Fibroblast of pulmonary artery (primary cell): ENCODE data around the gene IQGAP2.

ENCODE experiments used
- DNase-seq: peaks from one replicate; pipeline ENCODE4 v3.0.0-alpha.2; 2010; ENCODE audit warnings: low read depth
- H3K4me3 ChIP-seq: replicated peaks from 2 replicates; pipeline ENCODE4 v1.5.1; 2011; ENCODE audit warnings: low read depth, mild to moderate bottlenecking, control low read depth, low read length, moderate library complexity
- TF ChIP-seq, protein P1 (sequence below): IDR thresholded peaks from 2 replicates; pipeline ENCODE4 v1.5.1; 2011; ENCODE audit warnings: mild to moderate bottlenecking, control low read depth, low read length, inconsistent platforms; ENCODE audit errors: missing control alignments

IQGAP2 gene

DNA sequence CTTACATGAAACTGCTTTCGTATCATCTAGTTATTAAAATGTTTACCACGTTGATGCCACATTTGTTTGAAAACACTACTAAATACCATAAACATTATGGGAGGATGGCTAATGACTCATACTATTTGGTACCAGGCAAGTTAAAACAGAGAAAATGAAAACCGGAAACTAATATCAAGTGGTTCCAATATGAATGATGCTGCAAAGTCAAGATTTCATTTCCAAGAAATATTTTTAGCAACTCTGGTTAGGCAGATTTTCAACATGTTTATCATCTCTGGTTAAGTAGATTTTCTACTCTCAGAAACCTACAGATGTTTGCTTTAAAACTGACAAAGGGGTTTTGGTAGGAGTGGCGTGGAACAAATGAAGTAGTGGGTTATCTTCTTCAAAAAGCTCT is 307.9 kb downstream of the IQGAP2 start:
- DNase-seq: no peak
- TF ChIP-seq, protein P1, sequence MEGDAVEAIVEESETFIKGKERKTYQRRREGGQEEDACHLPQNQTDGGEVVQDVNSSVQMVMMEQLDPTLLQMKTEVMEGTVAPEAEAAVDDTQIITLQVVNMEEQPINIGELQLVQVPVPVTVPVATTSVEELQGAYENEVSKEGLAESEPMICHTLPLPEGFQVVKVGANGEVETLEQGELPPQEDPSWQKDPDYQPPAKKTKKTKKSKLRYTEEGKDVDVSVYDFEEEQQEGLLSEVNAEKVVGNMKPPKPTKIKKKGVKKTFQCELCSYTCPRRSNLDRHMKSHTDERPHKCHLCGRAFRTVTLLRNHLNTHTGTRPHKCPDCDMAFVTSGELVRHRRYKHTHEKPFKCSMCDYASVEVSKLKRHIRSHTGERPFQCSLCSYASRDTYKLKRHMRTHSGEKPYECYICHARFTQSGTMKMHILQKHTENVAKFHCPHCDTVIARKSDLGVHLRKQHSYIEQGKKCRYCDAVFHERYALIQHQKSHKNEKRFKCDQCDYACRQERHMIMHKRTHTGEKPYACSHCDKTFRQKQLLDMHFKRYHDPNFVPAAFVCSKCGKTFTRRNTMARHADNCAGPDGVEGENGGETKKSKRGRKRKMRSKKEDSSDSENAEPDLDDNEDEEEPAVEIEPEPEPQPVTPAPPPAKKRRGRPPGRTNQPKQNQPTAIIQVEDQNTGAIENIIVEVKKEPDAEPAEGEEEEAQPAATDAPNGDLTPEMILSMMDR: no peak
- no peak overlapping the region for H3K4me3 ChIP-seq

DNA sequence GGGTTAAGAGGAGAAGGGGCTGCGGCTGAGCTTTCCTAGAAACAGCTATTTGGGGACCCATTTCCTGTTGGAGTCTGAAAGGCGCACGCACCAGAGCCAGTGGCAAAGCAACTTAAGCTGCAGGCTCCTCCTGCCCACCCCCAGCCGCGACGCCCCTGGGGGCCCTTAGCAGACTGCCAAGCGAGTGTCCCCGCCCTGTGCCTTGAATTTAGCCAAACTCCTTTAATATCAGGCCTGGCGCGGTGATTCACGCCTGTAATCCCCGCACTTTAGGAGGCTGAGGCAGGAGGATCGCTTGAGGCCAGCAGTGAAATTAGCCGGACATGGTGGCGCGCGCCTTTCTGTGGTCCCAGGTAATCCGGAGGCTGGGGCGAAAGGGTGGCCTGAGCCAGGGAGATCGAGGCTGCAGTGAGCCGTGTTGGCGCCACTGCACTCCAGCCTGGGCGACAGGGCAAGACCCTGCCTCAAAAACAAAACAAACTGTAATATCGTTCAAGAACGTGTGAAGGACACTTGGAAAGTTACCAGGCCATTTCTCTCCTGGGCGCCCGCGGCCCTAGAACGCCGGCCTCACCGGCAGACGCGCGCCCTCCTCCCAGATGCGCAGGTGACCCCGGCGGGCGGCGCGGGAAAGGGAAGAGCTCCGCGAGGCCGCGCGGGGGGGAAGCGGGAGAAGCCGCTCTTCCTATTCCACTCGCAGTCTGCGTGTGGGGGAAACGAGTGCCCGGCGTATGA is 311.8 kb downstream of the IQGAP2 start:
- H3K4me3 ChIP-seq: peak overlapping the region; percentile 79
- TF ChIP-seq, protein P1: no peak
- DNase-seq: no peak

DNA sequence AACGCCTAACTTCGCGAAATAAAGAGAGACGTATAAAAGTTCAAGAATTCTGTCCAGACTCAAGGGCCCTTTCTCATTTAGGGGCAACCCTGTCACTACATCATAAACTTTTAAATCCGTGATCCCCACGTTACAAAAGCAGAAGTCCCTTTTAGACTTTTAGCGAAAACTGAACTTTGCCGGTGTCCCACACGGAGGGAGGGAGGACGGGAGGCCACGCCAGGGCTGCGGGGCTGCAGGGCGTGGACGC is 312.3 kb downstream of the IQGAP2 start:
- TF ChIP-seq, protein P1: no peak
- peak overlapping the region; percentile 79 for H3K4me3 ChIP-seq
- DNase-seq: no peak

DNA sequence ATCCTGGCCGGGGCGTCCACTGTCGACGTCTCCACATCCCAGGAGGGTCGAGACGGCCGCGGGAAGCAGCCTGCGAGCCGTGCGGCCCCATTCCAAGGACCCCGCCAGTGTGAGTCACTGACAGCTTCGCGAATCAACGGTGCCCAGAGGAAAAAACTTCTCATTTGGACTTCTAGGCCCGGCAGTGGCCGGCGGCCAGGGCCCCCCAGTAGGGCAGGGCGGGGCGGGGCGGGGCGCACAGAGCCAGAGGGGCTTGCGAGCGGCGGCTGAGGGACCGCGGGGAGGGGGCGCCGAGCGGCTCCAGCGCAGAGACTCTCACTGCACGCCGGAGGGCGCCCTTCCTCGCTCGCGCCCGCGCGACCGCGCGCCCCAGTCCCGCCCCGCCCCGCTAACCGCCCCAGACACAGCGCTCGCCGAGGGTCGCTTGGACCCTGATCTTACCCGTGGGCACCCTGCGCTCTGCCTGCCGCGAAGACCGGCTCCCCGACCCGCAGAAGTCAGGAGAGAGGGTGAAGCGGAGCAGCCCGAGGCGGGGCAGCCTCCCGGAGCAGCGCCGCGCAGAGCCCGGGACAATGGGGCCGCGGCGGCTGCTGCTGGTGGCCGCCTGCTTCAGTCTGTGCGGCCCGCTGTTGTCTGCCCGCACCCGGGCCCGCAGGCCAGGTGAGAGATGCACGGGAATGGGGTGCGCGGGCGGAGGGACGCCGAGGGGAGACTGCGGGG is 312.8 kb downstream of the IQGAP2 start, which contains the start of gene F2R:
TSS of gene F2R (plus strand) at position 391 of the 720 bp plus-strand sequence. CDS start at position 573, 182 bp downstream.
- peak; percentile 82 for DNase-seq

GRCh38 chr5:76716456-76717157 is 313.5 kb downstream of the IQGAP2 start:
- TF ChIP-seq, protein P1: no peak
- peak; percentile 40 for DNase-seq
- peak overlapping the region; percentile 79 for H3K4me3 ChIP-seq

More for the DNA sequence above, 312.8 kb downstream of the IQGAP2 start, which contains the start of gene F2R:
- TF ChIP-seq, protein P1: peak; percentile 26
- H3K4me3 ChIP-seq: peak within 1 kb of the TSS; percentile 79

DNA sequence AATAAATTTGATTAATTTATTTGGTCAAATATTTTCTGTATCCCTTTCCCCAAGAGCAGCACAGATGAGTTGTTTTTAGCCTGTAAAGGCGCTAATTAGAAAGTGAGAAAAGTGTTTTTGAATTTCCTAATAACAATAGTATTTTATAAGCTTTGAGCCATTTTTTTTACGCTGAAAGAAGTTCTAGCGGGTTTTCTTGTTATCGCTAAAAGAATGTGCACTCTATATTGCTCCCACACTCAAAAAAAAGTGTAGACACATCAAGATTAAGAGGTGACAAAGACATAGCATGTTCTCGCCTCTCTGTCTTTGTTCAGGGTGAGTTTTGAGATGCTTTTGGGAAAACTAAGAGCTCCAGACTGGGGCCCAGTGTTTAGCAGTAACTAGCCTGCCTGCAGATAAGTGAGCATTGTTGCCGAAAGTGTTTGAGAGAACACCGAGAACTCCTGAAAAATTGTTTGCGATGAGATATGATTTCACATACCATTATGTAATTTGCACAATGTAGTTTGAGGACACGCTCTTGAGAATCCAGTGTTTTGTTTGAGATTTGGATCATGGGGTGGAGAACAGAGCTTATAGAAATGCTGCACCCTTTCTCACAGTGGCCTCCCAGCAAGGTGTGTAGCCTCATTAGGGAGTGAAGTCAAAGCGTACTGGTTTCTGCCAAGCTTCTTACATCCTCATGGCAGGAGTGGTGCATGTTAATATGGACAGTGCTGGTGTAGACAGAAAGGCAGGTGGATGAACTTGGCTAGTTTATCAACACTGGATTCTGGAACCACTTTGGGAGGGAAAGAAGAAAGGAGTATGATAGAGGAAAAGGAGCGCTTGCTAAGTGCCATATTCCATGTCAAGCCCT is 314.4 kb downstream of the IQGAP2 start:
- DNase-seq: peak; percentile 33
- peak overlapping the region; percentile 79 for H3K4me3 ChIP-seq
- TF ChIP-seq, protein P1: no peak
